GM12801 (cell line): Measurements from ENCODE around the gene ADK.

ENCODE experiments used
- TF ChIP-seq, protein P1 (sequence below): IDR thresholded peaks from one replicate; pipeline ENCODE4 v1.5.1; 2011; ENCODE audit warnings: control low read depth; ENCODE audit not compliant: insufficient read length; ENCODE audit errors: extremely low read depth

Gene ADK

DNA sequence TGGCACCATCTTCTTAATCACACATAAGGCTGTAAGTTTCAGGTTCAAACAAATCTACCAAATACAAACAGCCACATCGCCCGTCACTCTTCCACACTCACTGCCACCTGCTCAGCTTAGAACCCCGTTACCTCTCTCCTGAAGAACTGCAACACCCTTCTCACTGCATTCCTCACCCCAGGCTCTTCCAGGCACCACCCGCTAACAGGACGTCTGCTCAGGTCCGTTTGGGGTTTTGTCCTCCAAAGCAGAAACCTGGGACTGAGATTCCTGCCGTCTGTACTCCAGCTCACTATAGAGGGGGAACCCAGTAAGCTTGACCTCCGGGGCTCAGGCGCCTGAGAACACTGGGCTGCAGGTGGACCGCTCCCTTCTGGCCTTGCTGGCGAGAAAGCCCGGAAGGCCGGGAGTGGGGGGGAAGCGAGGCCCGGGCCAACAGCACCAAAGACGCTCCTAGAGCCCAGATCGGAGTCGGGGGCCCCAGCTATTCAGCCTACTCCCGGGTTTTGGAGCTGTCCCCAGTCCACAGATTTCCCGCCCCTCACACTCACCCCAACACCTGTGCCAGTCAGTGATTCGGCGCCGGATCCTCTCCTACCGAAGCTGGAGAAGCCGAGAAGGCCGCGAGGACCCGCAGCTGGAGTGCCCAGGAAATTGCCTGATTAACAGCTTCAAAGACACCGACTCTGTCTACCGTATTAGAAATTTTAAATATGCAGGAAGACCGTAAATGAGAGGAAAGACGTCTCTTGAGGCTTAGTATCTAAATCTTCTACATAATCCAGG, 624 bp upstream of the ADK start, which contains the start of gene AP3M1:
TSS of gene AP3M1 (minus strand) at position 625 of the 786 bp plus-strand sequence. CDS start 12,449 bp downstream, outside the sequence.
- TF ChIP-seq, protein P1, sequence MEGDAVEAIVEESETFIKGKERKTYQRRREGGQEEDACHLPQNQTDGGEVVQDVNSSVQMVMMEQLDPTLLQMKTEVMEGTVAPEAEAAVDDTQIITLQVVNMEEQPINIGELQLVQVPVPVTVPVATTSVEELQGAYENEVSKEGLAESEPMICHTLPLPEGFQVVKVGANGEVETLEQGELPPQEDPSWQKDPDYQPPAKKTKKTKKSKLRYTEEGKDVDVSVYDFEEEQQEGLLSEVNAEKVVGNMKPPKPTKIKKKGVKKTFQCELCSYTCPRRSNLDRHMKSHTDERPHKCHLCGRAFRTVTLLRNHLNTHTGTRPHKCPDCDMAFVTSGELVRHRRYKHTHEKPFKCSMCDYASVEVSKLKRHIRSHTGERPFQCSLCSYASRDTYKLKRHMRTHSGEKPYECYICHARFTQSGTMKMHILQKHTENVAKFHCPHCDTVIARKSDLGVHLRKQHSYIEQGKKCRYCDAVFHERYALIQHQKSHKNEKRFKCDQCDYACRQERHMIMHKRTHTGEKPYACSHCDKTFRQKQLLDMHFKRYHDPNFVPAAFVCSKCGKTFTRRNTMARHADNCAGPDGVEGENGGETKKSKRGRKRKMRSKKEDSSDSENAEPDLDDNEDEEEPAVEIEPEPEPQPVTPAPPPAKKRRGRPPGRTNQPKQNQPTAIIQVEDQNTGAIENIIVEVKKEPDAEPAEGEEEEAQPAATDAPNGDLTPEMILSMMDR = no peak

DNA sequence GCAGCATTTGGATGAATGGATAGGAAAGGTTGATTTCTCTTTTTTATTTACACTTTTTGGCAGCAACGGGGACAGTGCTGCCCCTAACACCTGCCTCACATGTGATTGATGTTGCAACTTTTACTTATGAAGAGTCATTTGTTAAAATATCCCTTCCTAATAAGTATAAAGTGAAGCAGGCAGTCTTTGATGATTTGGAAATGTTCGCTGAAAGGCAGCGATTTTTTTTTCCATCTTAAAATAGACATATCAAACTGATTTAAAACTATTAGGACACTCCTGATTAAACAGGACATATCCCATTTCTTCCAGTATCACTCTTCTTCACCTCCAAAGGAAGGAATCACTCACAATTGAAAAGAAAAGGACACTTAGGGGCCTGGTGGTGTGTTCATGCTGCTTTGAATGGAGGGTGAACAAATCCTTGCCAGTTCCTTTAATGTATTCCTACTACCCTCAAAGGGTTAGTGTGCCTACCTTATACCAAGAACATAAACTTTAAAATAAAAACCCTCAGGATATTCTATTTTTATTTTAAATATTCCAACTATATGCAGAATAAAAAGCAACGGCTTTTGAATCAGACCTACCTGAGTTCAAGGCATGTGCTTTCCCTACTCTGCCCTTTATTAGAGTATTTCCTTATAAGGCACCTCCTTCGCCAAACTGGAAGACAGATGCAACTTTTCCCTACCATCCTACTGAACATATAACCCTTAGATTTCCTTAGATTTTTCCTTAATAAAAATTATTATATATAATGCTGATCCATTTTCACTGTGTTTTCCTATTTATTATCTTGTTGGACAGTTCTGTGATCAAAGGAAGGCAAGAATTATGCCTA, 1.1 kb downstream of the ADK start:
- TF ChIP-seq, protein P1 = no peak

DNA sequence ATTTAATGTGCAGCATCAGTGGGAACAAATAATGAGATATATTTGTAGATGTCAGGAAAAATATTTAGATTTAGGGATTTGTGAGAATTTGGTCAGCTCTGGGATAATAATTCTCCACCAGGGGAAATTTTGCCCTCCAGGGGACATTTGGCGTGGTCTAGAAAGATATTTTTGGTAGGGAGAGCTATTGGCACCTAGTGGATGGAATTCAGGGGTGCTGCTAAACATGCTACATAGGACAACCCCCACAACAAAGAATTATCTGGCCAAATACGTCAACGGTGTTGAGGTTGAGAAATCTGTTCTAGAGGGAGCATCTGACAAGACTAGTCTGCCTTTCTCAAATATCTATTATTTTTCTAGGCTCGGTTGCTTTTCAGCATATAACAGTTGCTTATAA, 2.1 kb downstream of the ADK start:
- TF ChIP-seq, protein P1 = no peak

DNA sequence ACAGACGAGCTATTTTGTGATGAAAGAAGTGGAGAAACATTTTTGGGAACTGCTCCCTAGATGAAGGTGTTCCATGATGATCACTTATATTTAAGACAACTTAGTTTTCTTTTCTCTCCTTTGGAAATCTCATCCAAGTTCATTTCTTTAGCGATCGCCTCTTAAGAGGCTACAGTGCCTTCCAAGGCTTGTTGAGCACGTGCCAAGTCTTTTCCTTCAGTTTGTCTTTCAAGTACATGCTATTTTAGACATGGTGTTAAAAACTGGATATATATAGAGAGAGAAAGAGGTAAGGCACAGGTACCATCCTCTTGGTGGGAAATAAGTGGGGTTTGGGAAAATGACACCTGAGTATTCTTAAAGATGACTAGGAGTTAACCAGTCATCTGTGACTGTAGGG, 2.7 kb downstream of the ADK start:
- TF ChIP-seq, protein P1 = no peak

DNA sequence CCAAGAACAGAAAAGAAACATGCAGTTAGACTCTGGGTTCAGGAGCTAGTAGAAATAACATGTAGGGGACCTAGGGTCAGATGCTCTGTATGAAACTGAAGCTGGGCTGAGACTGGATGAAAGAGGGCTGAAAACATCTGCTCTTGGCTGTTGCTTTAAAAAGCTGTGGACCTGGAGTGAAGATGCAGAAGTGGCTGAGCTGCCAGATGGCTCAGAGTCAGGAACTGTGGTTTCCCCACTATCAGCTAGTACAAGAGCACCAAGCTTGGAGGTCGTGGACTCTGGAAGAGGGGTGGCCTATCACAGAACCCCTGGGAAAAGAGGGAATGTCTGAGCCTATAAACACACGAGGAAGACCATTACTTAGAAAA, 5.9 kb downstream of the ADK start:
- TF ChIP-seq, protein P1 = no peak

DNA sequence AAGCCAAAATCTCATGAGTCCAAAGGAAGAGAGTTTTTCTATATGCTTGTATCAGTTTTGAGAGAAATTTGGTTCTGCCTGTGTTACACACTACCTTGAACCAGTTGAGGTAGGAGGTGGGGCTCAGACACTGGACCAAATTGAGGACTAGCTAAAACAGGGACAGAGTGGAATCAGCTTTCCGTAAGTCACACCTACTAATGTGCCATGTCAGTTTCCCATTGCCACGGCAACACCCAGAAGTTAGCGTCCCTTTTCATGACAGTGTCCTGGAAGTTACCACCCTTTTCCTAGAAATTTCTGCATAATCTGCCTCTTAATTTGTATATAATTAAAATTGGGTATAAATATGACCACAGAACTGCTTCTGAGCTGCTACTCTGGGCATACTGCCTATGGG, 9.0 kb downstream of the ADK start:
- TF ChIP-seq, protein P1 = no peak

DNA sequence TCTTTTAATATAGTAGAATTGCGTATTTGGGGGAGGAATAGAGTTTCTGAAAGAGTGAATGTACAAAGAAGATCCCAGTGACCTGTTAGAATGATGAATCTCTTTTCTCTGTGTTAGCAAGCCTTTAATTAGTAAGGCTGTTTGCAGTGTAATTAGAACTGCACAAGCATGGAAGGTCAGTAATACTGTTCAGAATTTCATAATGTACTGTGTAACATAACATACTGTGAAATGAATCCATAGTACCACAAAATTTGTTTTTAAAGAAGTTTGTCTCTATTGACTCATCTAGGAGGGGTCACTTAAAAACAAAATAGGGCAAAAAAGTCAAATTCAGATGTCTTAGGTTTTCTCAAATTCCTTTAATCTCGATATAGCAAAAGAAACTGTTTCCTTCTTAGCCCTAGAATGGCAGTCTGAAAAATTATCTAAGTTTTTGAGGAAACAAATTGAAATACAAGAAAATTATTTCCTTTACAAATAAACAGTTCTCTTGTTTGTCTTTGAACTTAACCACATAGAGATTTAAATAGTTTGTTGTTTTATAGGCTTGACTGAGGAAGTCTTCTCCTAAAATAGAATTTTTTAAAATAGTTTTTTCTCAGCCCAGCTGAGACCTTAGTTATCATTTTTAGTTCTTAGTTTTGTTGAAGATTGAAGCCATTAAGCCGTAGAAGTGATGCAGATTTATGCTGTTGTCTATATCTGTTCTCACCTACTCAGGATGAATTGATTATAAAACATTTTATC, 12.5 kb downstream of the ADK start:
- TF ChIP-seq, protein P1 = no peak
